HCT116 (cell line): Measurements from ENCODE around the gene MRPL24. TPM values are rescaled to one million over a fixed set of nuclear protein-coding genes. Genes with fewer than 3 reads are reported as not detected.
A peak's percentile ranks its signal among the peaks of the same experiment; 100 is the strongest.

Experiments
- ATAC-seq: fragments of 200-7000 bp; cut with Tn5 transposase; 2 replicates; pipeline ENCODE4 v1.9.1; 2020; ENCODE audit warnings: mild to moderate bottlenecking, moderate library complexity
- BruUV-seq: library from RNA; stranded (reverse); fragments of 400-500 nt; replicated peaks from 2 replicates; lab custom pipeline; 2021; lab: Mats Ljungman, UMichigan
- CTCF ChIA-PET: fragments of 300-600 bp; sonication (Branson Sonifier 250); formaldehyde crosslinking; loops from one replicate; lab custom pipeline; 2021; ENCODE audit warnings: antibody characterized with exemption; lab: Charles Lee
- POLR2A ChIA-PET: fragments of 300-600, 350-600 bp; sonication (Branson Sonifier 250); formaldehyde crosslinking; loops from one replicate; lab custom pipeline; 2021; ENCODE audit warnings: antibody characterized with exemption; lab: Charles Lee
- RAD21 ChIA-PET, 2 experiments: fragments of 300-600 bp; sonication (Branson Sonifier 250); formaldehyde crosslinking; loops; one replicate each; lab custom pipeline; 2023; ENCODE audit warnings: low total read pairs in 2 of 2; ENCODE audit not compliant: uncharacterized antibody in 2 of 2, unreplicated experiment in 2 of 2, low non-redundant PET in 1 of 2; lab: Charles Lee
- DNase-seq: peaks from one replicate; pipeline ENCODE4 v3.0.0-alpha.2; 2010; ENCODE audit warnings: low read depth, low spot score
- H2AFZ ChIP-seq: fragments of 200-600 bp; shearing (Covaris generic), sonication (generic); 2 replicates; pipeline ENCODE4 v1.6.1; 2017; ENCODE audit warnings: low read depth, mixed run types, mixed read lengths, antibody characterized with exemption, low read length; ENCODE audit not compliant: poor library complexity, severe bottlenecking
- H3K27ac ChIP-seq: 2 replicates; pipeline ENCODE4 v1.5.1; 2012; ENCODE audit warnings: low read depth, low read length
- H3K27me3 ChIP-seq: fragments of 200-600 bp; sonication (generic); 2 replicates; pipeline ENCODE4 v1.6.1; 2016; ENCODE audit warnings: mixed run types, low read length, mixed read lengths; ENCODE audit not compliant: insufficient read depth
- H3K36me3 ChIP-seq, 2 experiments: fragments of 200-500 bp in 1 of 2; fragments of 200-600 bp in 1 of 2; sonication (Bioruptor generic) in 1 of 2; sonication (generic) in 1 of 2; 2 replicates each; pipeline versions ENCODE4 v1.5.1 to v1.6.1; 2014 to 2016; ENCODE audit warnings: low read length in 2 of 2, inconsistent platforms in 1 of 2, mixed read lengths in 1 of 2, mixed run types in 1 of 2; ENCODE audit not compliant: insufficient read depth in 2 of 2, control insufficient read depth in 1 of 2
- H3K4me1 ChIP-seq, 2 experiments: fragments of 200-600 bp in 1 of 2; sonication (generic) in 1 of 2; 2 replicates each; pipeline versions ENCODE4 v1.5.1 to v1.6.1; 2012 to 2017; ENCODE audit warnings: low read length in 2 of 2, inconsistent platforms in 1 of 2, mild to moderate bottlenecking in 1 of 2, mixed read lengths in 1 of 2, mixed run types in 1 of 2, moderate library complexity in 1 of 2; ENCODE audit not compliant: insufficient read depth in 2 of 2, control insufficient read depth in 1 of 2
- H3K4me2 ChIP-seq: fragments of 200-600 bp; sonication (generic); 2 replicates; pipeline ENCODE4 v1.6.1; 2017; ENCODE audit warnings: mixed run types, low read length, mixed read lengths
- H3K4me3 ChIP-seq, 2 experiments: fragments of 200-600 bp in 1 of 2; sonication (generic) in 1 of 2; replicated peaks in 1 of 2; 2 replicates each; pipeline ENCODE4 v1.5.1; 2011 to 2016; ENCODE audit warnings: low read length in 2 of 2, control low read depth in 1 of 2, low read depth in 1 of 2, mild to moderate bottlenecking in 1 of 2, mixed read lengths in 1 of 2, mixed run types in 1 of 2
- H3K79me2 ChIP-seq: fragments of 200-600 bp; sonication (generic); 2 replicates; pipeline ENCODE4 v1.6.1; 2017; ENCODE audit warnings: mild to moderate bottlenecking, mixed run types, low read length, moderate library complexity, mixed read lengths; ENCODE audit not compliant: insufficient read depth
- H3K9ac ChIP-seq: fragments of 200-600 bp; sonication (generic); 2 replicates; pipeline ENCODE4 v1.6.1; 2016; ENCODE audit warnings: low read length, mixed read lengths
- H3K9me2 ChIP-seq: fragments of 200-600 bp; sonication (generic), shearing (Covaris generic); 2 replicates; pipeline ENCODE4 v1.6.1; 2017; ENCODE audit warnings: mixed run types, mild to moderate bottlenecking, moderate library complexity; ENCODE audit not compliant: insufficient read depth
- H3K9me3 ChIP-seq, 2 experiments: fragments of 200-500 bp in 1 of 2; fragments of 200-600 bp in 1 of 2; sonication (Bioruptor generic) in 1 of 2; sonication (generic) in 1 of 2; 2 replicates each; pipeline ENCODE4 v1.6.1; 2014 to 2017; ENCODE audit warnings: low read length in 2 of 2, mixed read lengths in 2 of 2, inconsistent platforms in 1 of 2, low read depth in 1 of 2, mild to moderate bottlenecking in 1 of 2, mixed run types in 1 of 2, moderate library complexity in 1 of 2; ENCODE audit not compliant: control insufficient read depth in 1 of 2, insufficient read depth in 1 of 2
- H4K20me1 ChIP-seq: fragments of 200-600 bp; sonication (generic), shearing (Covaris generic); 2 replicates; pipeline ENCODE4 v1.6.1; 2017; ENCODE audit warnings: mixed run types, mild to moderate bottlenecking, moderate library complexity; ENCODE audit not compliant: insufficient read depth
- ELF1 ChIP-seq: IDR thresholded peaks from 2 replicates; pipeline ENCODE4 v1.6.1; 2012; ENCODE audit warnings: low read depth, borderline replicate concordance
- SRF ChIP-seq: IDR thresholded peaks from 2 replicates; pipeline ENCODE4 v1.6.1; 2012; ENCODE audit warnings: low read depth
- ZNF274 ChIP-seq: fragments of 200-500 bp; sonication (Bioruptor generic); IDR thresholded peaks from 2 replicates; pipeline ENCODE4 v1.6.1; 2014; ENCODE audit warnings: mild to moderate bottlenecking, low read depth, low read length, inconsistent platforms
- intact Hi-C: fragments of 100-400 bp; cut with micrococcal nuclease; formaldehyde crosslinking; loops from 2 replicates; pipeline ENCODE4 v1.10.0; 2022
- total RNA-seq: library from RNA; stranded (reverse); gene quantifications from one replicate; pipeline ENCODE4 v1.2.1, GENCODE V29; 2021; ENCODE audit not compliant: unreplicated experiment
- TF ChIP-seq, protein P1 (sequence below): IDR thresholded peaks from 2 replicates; pipeline ENCODE4 v1.6.1; 2012

The MRPL24 gene
- total RNA-seq, 1 experiment from 2014 or later, result 111 TPM

DNA sequence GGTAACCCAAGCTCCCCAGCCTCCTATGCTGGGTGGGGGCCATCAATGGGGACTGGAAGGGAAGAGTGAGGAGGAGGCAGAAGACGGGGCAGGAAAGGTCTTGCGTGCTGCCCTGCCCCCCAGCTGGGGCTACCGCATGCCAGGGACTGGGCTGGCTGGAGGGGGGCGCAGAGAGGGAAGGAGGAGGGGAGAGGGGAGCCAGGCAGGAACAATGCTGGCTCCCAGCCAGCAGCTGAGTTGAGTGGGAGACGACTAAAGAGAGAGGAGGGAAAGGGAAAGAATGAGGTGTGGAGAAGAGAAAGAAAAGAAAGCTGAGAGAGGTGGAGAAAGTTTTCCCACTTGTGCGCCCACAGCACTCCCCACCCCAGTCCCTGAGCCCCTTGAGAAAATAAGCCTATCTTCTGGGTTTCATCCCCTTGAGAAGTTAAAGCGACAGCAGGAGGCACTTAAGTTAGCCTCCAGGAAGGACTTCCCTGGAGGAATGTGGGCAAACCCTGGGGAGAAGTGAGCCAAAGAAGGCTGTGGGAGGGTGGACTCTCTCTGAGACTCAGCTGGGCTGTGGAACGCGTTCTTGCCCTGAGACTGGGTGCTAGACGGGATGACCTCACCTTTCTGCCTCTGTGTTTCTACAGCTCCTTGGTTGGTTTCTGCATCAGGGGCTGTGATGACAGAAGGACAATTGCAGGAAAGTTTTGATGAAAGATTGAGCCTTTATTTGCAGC is 50.8 kb downstream of the MRPL24 start:
- Histone ChIP-seq H3K4me2 (peak overlapping the region; percentile 84), H3K9me2 (no peaks in the 10 kb centered on the region), H3K4me1 (peaks cover 67 to 87% of the 10 kb centered on the region in 2 experiments), H3K9ac (peak overlapping the region; percentile 24; the same call in 1 of the 2 replicates), H3K9me3 (no peaks in the 10 kb centered on the region), H3K36me3 (no peaks in the 10 kb centered on the region), H3K27ac (peak overlapping the region; percentile 72; the same call in 1 of the 2 replicates), H3K27me3 (no peaks in the 10 kb centered on the region), H3K79me2 (no peaks in the 10 kb centered on the region), H4K20me1 (no peaks in the 10 kb centered on the region), H2AFZ (no peak overlapping the region), H3K4me3 (peak overlapping the region; percentile 41 to 55; a peak in 3 of 4 replicates)
- no peak for TF ChIP-seq SRF
- TF ChIP-seq, protein P1, sequence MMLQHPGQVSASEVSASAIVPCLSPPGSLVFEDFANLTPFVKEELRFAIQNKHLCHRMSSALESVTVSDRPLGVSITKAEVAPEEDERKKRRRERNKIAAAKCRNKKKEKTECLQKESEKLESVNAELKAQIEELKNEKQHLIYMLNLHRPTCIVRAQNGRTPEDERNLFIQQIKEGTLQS, result no peak
- TF ChIP-seq ELF1, result no peak
- TF ChIP-seq ZNF274, result no peak
- ChIA-PET RAD21 (interaction anchor here (0.6 to 4.0 kb wide), 22 partner anchors 14 to 238 kb away, joined by 3 to 67 read pairs (median 5); partner anchors contain the start of genes CRABP2 (in 2 of the 2), ISG20L2 (in 2 of the 2), METTL25B (in 2 of the 2) and NTRK1 (in 2 of the 2)), CTCF (interaction anchor here (0.5 to 10.0 kb wide), 35 partner anchors 9 to 320 kb away, joined by 3 to 508 read pairs (median 5); partner anchors contain the start of genes CRABP2, INSRR, ISG20L2 and METTL25B), POLR2A (interaction anchor here (0.9 to 5.0 kb wide), 12 partner anchors 9 to 200 kb away, joined by 3 to 87 read pairs (median 4); partner anchors contain the start of genes CRABP2, ISG20L2, METTL25B and MRPL24)
- BruUV-seq, result no TSS peak
- ATAC-seq (no peak), DNase-seq (no peak)
- intact Hi-C loops, result loop anchor here (1.0 to 5.0 kb wide), 6 partner anchors 16 to 237 kb away; partner anchors contain the start of genes NTRK1 and PRCC
